Activated CD4-positive, alpha-beta T cell treated with anti-CD3 and anti-CD28 coated beads, Interleukin-2, amount 50 U/mL, for 1 hour (primary cell): Measurements from ENCODE around the gene WHRN.

ENCODE experiments used
- DNase-seq: peaks from one replicate; pipeline ENCODE4 v3.0.0-alpha.2; 2020

Gene WHRN

DNA sequence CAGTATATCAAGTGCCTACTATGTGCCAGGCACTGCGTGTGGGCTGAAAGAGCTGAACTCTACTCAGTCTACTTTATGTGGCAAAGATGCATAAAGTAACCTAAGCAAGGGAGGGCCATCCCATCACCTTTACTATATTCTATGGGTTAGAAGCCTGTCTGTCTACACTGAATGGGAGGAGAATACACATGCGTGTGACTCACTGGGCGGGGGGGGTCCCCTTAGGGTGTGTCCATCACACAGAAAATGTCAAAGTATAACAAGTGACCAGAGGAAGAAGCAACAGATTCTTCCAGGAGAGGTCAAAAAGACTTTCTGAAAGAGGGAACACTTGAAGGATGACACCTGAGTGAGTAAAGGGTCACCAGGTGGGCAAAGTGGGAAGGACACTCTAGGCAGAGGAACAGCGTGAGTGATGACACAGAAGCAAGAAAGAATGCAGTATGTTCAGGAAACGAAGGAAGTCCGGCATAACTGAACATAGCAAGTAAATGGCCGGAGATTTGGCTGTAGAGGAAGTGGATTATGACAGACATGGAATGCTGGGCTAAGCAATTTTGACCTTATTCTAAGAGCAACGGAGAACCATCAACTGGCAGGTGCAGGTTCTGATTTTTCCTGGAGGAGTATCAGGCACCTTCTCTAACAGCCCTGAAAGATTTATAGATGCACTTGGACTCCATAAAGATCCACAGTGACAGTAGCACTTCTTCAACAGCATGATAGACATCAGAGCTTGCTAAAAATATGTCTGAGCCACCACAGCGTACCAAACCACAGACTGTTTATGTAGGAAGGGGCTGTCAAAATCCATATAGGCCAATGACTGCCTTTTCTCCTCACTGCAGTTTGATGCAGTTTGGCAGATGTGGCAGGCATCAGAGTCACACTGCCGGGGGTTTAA lies 8.0 kb upstream of the WHRN start:
- DNase-seq: no peak

GRCh38 chr9:114511978-114512874 lies 7.0 kb upstream of the WHRN start:
- DNase-seq: no peak

GRCh38 chr9:114507726-114508125 lies 2.5 kb upstream of the WHRN start:
- no peak for DNase-seq

DNA sequence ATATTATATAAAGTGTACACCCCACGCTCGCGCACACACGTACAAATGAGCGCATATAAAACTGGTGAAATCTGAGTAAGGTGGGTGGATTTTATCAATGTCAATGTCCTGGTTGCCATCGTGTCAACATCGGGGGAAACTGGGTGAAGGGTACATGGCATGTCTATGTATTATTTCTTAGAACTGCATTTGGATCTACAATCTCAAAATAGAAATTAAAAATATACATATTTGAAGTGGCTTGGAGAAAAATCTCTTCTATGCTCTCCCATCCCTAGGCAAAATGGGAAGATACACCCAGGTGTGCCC lies 763 bp upstream of the WHRN start:
- no peak for DNase-seq

DNA sequence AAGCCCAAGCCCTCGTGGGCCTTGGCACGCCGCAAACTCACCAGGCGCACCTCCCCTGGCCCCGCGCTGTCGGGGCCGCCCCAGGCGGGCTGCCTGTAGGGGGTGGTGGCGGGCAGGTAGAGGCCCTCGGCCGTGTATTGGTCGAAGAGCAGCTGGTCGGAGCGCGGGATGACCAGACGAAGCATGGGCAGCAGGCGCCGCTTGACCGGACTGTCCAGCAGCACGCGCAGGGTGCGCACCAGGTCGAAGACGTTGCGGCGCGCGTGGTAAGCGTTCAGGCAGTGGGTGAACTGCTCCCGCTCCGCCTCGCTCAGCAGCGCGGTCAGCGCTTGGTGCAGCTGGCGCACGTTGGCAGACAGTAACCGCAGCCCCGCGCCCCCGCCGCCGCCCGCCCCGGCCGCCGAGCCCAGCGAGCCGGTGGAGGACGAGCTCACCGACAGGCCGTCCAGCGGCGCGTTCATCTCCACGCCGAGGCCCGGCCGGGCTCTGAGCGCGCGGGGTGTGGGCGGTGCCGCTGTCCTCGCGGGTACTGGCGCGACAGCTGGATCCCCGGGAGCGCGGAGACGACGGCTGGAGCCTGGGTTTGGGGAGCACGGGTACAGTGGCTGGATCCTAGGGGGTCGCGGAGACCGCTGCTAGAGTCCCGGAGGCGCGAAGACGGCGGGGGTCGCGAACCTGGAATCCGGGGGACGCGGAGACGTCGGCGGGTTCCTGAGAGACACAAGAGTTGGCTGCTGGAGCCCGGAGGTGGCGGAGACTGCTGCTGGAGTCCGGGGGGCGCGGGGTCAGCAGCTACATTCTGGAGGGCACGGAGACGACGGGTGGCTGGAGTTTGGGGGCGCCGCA lies 709 bp downstream of the WHRN start:
- peak; percentile 25 for DNase-seq

GRCh38 chr9:114503522-114504340 lies 1.5 kb downstream of the WHRN start:
- no peak for DNase-seq

GRCh38 chr9:114503009-114503408 lies 2.3 kb downstream of the WHRN start:
- DNase-seq: no peak

DNA sequence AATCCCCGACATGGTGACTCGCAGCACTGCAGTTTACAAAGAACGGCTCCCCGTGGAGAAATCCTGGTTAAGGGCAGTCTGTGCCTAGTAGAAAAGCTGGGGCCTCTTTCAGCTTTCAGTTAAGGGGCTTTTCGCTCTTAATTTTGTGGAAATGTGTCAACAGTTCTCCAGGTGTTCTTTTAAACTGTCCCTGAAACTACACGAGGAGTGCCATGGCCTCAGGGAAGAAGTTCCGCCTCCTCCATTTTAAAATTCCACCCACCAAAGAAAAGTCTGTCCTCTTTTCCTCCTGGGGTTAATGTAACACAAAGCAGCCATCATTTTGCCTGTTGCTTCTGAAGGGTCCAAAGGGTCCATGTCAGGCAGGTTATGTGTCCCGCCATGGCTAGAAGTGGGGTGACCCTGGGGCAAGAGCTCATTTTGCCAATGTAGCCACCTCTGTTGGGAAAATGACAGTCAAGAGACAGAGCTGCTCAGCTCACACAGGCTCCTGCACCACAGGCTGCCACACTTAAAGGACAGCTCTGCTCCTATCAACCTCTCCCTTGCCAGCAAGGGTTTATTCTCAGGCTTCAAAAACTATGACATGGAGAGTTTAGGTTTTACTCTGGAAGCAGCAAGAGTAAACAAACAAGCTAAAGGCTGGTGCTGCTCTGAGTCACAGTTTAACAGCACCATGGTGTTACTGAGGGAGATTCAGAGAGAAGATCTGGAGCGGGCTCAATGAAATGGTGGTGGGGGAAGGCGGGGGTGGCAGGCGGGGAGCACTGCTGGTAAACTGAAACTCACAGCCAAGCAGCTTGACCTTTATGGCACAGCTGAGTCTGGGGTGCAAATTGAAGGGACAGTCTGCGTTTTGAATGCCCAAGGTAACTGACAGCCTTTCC lies 3.2 kb downstream of the WHRN start:
- DNase-seq: no peak

DNA sequence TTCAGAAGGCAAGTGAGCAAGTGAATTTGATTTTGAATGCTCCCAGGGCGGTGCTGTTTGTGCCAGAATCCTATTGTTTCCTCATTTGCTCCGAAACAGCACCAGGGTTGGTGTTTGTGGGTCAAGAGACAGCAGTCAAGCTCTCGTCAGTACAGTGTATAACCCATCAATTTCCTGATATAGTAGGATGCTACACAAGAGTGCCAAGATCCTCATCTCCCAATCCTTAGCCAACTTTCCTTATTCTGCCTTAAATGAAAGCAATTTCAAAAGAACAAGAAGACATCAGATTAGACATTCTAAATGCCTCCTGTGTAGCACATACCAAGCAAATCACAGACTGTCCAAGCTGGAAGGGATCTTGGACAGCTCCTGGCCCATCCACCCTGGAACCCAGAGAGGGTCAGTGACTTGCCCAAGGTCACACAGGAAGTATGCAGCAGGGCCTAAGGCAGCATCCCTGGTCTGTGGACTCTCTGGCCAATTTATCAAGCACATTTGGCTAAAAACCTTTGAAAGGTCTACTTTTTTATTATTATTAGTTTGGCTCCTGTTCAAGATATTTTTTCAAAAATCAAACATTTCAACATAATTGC lies 4.5 kb downstream of the WHRN start:
- no peak for DNase-seq

GRCh38 chr9:114499941-114500696 lies 5.2 kb downstream of the WHRN start:
- no peak for DNase-seq

DNA sequence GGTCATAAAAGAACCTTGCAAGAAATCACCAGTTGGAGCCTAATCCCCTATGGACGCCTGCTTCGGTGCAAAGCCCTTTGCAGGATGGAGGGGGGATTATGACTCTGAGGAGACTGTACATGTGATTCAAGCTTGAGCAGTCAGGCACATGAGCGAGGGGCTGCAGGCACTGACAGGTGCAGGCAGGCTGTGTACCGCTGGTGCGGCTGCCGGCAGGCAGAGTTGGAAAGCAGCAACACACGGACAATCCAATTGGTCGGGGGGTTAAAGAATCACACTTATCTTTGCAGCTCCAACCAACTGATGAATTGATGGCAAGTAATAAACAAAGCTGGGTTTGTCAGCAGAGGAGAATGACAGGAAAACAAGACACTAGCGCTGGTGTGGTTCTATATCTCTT lies 5.7 kb downstream of the WHRN start:
- DNase-seq: no peak

DNA sequence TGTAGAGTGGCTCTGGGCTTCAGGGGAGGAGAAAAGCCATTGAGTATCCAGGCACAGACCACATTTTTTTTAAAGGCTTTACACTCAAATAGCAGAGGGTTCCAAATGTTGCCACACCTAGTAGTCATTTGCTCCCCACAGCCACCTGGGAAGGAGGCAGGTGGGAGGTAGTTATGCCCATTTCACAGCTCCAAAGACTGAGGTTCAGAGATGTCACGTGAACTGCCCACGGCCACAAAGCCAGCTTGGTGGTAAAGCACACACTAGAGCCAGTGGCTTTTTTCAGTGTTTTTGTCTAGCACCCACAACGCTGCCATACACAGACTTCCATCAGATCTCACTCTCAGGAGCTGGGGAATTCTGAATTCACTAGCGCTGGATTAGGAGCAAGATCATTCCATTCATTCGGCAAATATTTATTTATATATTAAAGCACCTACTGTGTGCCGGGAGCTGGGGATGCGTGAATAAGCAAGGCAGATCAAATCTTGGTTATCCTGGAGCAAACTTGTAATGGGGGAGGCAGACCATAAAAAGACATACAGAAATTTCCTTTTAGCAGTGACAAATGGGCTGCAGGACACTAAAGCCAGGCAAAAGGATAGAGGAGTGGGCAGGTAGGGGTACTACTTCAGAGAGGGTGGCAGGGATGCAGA lies 7.4 kb downstream of the WHRN start:
- DNase-seq: no peak

DNA sequence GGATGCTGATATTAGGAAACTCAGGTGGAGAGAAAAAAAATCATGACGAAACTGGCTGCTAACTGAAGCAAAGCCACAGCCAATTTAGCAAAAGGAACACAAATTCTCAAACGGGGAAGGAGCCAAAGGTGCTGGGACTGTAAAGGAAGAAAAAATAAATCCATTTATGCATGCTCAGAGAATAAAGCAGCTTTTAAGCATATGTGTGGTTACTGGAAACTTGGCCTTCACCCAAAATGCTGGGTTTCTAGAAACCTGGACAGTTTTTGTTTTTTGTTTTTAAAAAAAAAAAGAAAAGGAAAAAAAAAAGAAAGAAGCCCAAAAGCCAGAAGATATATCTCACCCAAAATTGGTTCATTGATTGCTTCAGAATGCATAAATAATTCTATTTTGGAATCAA lies 8.0 kb downstream of the WHRN start:
- no peak for DNase-seq

DNA sequence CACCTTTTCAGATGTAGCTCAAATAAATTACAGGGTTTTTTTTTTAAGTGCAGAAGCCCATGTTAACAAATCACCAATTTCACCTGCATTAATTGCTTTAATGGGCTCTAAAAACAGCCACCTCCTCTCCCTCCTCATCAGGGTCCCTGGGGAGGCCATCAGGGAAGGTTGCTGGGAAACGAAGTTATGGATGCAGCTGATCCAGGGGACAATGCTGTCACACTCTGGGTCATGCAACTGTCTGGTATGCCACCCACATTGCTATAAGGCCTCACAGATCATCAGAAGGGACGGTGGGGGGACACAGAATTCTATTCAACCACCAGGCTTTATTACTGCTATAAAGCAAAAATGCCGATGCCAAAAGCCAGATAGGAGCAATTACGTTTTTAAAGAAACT lies 9.3 kb downstream of the WHRN start:
- no peak for DNase-seq

DNA sequence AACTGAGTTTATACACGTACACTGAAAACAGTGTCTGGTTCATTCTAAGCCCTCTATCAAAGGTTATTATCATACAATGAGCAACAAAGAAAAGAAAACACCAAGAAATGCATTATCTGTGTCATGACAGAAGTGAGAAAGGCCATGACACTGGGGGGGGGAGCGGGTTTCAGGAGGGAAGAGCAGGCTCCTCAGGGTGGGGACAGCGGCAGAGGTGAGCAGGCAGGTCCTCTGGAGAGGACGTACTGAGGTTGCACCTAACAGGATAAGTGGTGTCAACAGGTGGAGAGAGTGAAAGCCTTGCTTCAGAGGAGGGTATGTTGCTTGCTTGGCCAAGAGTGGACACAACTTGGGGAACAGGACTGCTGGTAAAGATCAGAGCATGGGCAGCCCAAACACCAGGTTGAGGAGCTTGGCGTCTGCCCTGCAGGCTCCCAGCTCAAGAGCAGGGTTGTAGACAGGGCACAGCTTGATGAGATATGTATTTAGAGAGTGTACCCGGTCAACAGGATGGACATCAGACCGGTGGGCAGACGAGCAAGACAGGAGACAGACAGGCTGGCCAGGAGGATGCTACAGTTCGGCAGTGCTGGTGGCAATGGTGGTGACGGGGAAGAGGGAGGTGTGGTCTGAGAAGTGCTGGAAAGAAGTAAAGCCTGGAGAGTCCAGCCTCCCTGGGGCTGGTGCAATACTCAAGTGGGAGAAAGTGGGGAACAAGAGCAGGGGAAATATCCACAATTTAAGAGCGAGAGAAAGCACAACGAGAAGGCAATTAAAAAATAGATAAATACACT lies 10.3 kb downstream of the WHRN start:
- no peak for DNase-seq

DNA sequence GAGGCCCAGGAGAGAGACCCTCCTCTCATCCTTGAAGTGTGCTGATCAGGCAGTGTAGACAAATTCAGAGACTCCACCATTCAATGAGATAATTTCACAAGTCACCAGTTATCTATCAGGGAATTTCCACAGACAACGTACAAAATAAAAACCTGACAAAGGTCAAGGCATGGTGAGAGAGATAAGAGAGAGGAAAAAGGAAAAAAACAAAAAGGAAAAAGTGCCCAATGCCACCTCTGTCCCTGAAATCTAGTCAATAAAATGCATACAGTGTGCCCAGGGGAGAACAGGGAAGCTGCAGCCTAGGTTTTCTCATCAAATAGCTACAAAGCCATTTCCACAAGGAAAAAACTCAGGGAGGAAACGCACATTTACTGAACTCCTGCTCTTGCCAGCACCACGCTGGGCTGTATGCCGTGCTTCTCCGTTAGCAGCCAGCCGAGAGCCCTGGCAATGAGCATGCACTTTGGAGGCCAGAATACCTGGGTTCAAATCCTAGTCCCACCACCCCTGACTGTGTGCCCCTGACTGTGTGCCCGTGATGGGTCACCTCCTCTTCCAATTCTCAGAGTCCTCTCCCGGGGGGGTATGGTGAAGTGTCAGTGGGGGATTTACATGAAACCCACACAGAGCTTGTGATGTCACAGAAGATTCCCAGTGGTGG lies 11.6 kb downstream of the WHRN start:
- DNase-seq: no peak

GRCh38 chr9:114492991-114493390 lies 12.3 kb downstream of the WHRN start:
- DNase-seq: no peak

- no peak for DNase-seq
Observed at GRCh38 chr9:114491430-114492003, 13.8 kb downstream of the WHRN start.
